Loucy (cell line): ENCODE measurements around the gene GTF3A.

Experiments
- H2AFZ ChIP-seq: fragments of 200-600 bp; sonication (generic); 2 replicates; pipeline ENCODE4 v1.6.0; 2016; ENCODE audit warnings: antibody characterized with exemption, mild to moderate bottlenecking, low read length, moderate library complexity
- H3F3A ChIP-seq: fragments of 200-600 bp; 2 replicates; pipeline ENCODE4 v1.6.0; 2016; ENCODE audit warnings: antibody characterized with exemption, low read depth, mild to moderate bottlenecking
- H3K27me3 ChIP-seq: fragments of 200-600 bp; sonication (generic); 2 replicates; pipeline ENCODE4 v1.6.1; 2014; ENCODE audit warnings: low read length, mild to moderate bottlenecking; ENCODE audit not compliant: insufficient read depth, poor library complexity, severe bottlenecking
- H3K36me3 ChIP-seq: fragments of 200-600 bp; sonication (generic); 2 replicates; pipeline ENCODE4 v1.6.1; 2016; ENCODE audit warnings: low read length; ENCODE audit not compliant: insufficient read depth
- H3K4me1 ChIP-seq: fragments of 200-600 bp; sonication (generic); 2 replicates; pipeline ENCODE4 v1.5.1; 2014; ENCODE audit warnings: low read length, mild to moderate bottlenecking; ENCODE audit not compliant: insufficient read depth, poor library complexity, severe bottlenecking
- H3K4me2 ChIP-seq: fragments of 200-600 bp; sonication (generic); 2 replicates; pipeline ENCODE4 v1.6.0; 2014; ENCODE audit warnings: antibody characterized with exemption, low read length, low read depth, mild to moderate bottlenecking; ENCODE audit not compliant: poor library complexity, severe bottlenecking
- H3K4me3 ChIP-seq: fragments of 200-600 bp; sonication (generic); 2 replicates; pipeline ENCODE4 v1.5.1; 2014; ENCODE audit warnings: low read length, mild to moderate bottlenecking, mixed read lengths; ENCODE audit not compliant: poor library complexity, severe bottlenecking
- H3K79me2 ChIP-seq: fragments of 200-600 bp; sonication (generic); 2 replicates; pipeline ENCODE4 v1.6.1; 2014; ENCODE audit warnings: low read length; ENCODE audit not compliant: insufficient read depth
- H3K9ac ChIP-seq: fragments of 200-600 bp; sonication (generic); 2 replicates; pipeline ENCODE4 v1.6.0; 2014; ENCODE audit warnings: mild to moderate bottlenecking, low read depth, low read length, moderate library complexity; ENCODE audit not compliant: poor library complexity, severe bottlenecking
- H3K9me2 ChIP-seq: fragments of 200-600 bp; sonication (generic); replicated peaks from 2 replicates; pipeline ENCODE4 v1.6.1; 2016; ENCODE audit warnings: low read depth, low read length, mixed read lengths
- H3K9me3 ChIP-seq: fragments of 200-600 bp; sonication (generic); 2 replicates; pipeline ENCODE4 v1.6.1; 2014; ENCODE audit warnings: mild to moderate bottlenecking, antibody characterized with exemption, low read length, low read depth; ENCODE audit not compliant: insufficient read depth
- H4K20me1 ChIP-seq: fragments of 200-600 bp; sonication (generic); 2 replicates; pipeline ENCODE4 v1.6.0; 2014; ENCODE audit warnings: antibody characterized with exemption, low read length, mild to moderate bottlenecking; ENCODE audit not compliant: insufficient read depth, poor library complexity, severe bottlenecking
- EZH2phosphoT487 ChIP-seq: fragments of 200-600 bp; IDR thresholded peaks from 2 replicates; pipeline ENCODE4 v1.6.1; 2018; ENCODE audit warnings: antibody characterized with exemption, mild to moderate bottlenecking, moderate library complexity, borderline replicate concordance
- TF ChIP-seq, protein P1 (sequence below): fragments of 200-600 bp; sonication (generic); conservative IDR thresholded peaks from 2 replicates; pipeline ENCODE4 v1.5.1; 2014; ENCODE audit warnings: mild to moderate bottlenecking, antibody characterized with exemption, low read length

The GTF3A gene

DNA sequence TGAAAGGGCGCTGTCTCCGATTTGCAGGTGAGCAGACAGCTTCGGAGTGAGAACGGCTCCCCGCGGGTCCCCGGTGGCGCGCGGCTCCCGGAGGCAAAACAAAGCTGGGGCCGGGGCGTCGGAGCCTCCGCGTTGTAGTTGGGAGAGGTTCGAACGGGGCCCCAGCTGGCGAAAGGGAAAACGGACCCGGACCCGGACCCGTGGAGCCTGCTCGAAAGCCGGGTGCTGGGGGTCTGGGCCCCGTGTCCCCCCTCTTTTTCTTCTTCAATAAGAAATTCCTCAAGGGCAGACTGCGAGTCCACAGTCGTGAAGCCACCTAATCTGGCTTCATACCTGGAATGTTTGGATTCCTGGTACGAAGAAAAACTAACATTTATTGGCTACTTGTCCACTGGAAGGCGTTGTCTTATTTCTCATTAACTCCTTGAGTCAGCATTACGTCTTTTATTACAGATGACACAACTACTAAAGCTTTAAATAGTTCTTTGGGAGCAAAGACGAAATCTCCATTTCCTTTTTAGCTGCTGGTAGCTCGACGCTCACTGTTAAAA, 26.6 kb downstream of the GTF3A start:
- TF ChIP-seq, protein P1, sequence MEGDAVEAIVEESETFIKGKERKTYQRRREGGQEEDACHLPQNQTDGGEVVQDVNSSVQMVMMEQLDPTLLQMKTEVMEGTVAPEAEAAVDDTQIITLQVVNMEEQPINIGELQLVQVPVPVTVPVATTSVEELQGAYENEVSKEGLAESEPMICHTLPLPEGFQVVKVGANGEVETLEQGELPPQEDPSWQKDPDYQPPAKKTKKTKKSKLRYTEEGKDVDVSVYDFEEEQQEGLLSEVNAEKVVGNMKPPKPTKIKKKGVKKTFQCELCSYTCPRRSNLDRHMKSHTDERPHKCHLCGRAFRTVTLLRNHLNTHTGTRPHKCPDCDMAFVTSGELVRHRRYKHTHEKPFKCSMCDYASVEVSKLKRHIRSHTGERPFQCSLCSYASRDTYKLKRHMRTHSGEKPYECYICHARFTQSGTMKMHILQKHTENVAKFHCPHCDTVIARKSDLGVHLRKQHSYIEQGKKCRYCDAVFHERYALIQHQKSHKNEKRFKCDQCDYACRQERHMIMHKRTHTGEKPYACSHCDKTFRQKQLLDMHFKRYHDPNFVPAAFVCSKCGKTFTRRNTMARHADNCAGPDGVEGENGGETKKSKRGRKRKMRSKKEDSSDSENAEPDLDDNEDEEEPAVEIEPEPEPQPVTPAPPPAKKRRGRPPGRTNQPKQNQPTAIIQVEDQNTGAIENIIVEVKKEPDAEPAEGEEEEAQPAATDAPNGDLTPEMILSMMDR = no peak
- no peak for TF ChIP-seq EZH2phosphoT487
- Histone ChIP-seq H3K9me3 (no peaks in the 10 kb centered on the region), H3K79me2 (peaks cover 26% of the 10 kb centered on the region), H3K9ac (peak overlapping the region; percentile 93), H3K27me3 (no peaks in the 10 kb centered on the region), H4K20me1 (no peaks in the 10 kb centered on the region), H2AFZ (peak overlapping the region; percentile 70), H3K9me2 (no peaks in the 10 kb centered on the region), H3K4me2 (peak overlapping the region; percentile 84), H3K36me3 (no peaks in the 10 kb centered on the region), H3F3A (peaks cover 28% of the 10 kb centered on the region), H3K4me1 (peaks cover 52% of the 10 kb centered on the region), H3K4me3 (peak overlapping the region; percentile 85)

DNA sequence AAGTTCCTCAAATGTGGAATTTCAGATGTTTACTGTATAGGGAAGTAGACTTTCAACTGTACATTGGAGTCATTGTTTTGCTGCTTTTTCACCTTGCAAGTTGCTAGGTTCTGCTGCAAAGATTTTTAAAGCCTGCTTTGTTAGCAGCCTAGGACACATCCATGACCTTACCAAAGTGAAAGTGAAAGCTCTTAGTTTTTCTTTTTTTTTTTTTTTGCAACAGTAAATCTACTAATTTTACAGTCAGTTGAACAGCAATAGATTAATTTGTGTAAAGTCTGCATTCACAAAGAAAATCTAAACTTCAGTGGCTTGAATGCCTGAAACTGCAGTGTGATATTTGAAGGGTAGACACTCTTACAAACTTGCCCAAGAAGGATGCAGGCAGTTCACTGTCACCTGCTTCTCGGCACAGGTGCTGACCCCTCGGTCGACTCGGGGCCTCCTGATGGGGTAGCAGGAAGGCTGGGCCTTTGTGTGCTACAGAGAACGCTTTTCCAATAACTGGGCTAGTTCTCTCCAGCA, 31.0 kb downstream of the GTF3A start:
- peak overlapping the region; percentile 71 for H3K4me3 ChIP-seq
- H3K79me2 ChIP-seq = no peaks in the 10 kb centered on the region; the same call in 1 of the 2 replicates
- H4K20me1 ChIP-seq = no peaks in the 10 kb centered on the region
- no peaks in the 10 kb centered on the region for H3K27me3 ChIP-seq
- H3K9me3 ChIP-seq = no peaks in the 10 kb centered on the region
- peak overlapping the region; percentile 74 for H3K9ac ChIP-seq
- peaks cover 3% of the 10 kb centered on the region; the same call in 1 of the 2 replicates for H3F3A ChIP-seq
- no peaks in the 10 kb centered on the region for H3K36me3 ChIP-seq
- H2AFZ ChIP-seq = peak overlapping the region; percentile 98
- peak overlapping the region; percentile 83 for H3K4me2 ChIP-seq
- no peaks in the 10 kb centered on the region for H3K9me2 ChIP-seq
- peaks cover 24% of the 10 kb centered on the region for H3K4me1 ChIP-seq
- TF ChIP-seq, protein P1 = no peak
- no peak for TF ChIP-seq EZH2phosphoT487

DNA sequence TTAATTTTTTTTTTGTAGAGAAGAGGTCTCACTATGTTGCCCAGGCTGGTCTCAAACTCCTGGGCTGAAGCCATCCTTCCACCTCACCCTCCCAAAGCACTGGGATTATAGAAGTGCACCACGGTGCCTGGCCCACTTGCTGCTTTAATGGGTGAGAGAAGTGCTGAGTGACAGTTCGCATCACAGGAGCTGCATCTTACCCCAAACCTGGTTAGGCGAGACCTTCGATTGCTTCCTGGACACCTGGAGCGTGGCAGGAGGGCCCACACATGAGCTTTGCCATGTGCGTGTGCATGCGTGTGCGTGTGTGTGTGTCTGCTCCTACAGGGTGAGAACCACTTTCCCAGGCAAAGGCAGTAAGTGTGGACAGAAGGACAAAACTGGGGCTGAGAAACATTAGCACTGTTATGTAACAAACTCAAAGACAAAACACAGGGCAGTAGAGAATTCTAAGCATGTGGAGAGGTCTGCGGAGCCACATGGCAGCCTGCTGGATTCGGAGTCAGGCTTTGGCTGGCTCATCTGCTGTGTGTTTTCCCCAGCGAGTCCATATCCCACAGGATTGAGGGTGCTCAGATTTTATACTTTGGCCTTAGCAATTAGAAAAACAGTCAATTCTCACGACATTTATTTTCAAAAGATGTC, 37.6 kb downstream of the GTF3A start:
- Histone ChIP-seq H3K4me3 (no peak overlapping the region), H3K9ac (no peak overlapping the region), H3K9me2 (no peaks in the 10 kb centered on the region), H3K79me2 (no peaks in the 10 kb centered on the region), H4K20me1 (no peaks in the 10 kb centered on the region), H3K4me1 (peaks cover 7% of the 10 kb centered on the region), H2AFZ (no peak overlapping the region), H3F3A (no peaks in the 10 kb centered on the region), H3K4me2 (no peak overlapping the region), H3K9me3 (no peaks in the 10 kb centered on the region), H3K27me3 (no peaks in the 10 kb centered on the region), H3K36me3 (no peaks in the 10 kb centered on the region)
- TF ChIP-seq EZH2phosphoT487 = no peak
- TF ChIP-seq, protein P1 = no peak
